Adipocyte (in vitro differentiated cells): Measurements from ENCODE around the gene STARD3.
"Not testable (repeated sequence)": the region's sequence is repeated elsewhere in the genome, so short reads cannot be mapped to it uniquely, and the experiment has no call there.

Source experiments
- DNase-seq: peaks from one replicate; pipeline ENCODE4 v3.0.0-alpha.2; 2015; ENCODE audit warnings: low read depth
- H3K27me3 ChIP-seq: replicated peaks from 2 replicates; pipeline ENCODE4 v1.7.0; 2013; ENCODE audit warnings: mild to moderate bottlenecking, low read length, moderate library complexity; ENCODE audit not compliant: control insufficient read depth, insufficient read depth
- H3K36me3 ChIP-seq: 2 replicates; pipeline ENCODE4 v1.7.0; 2013; ENCODE audit warnings: low read length, mild to moderate bottlenecking, moderate library complexity; ENCODE audit not compliant: control insufficient read depth, insufficient read depth, severe bottlenecking
- H3K4me1 ChIP-seq: 2 replicates; pipeline ENCODE4 v1.7.0; 2013; ENCODE audit warnings: mild to moderate bottlenecking, low read length, moderate library complexity; ENCODE audit not compliant: control insufficient read depth, insufficient read depth
- H3K4me3 ChIP-seq: 2 replicates; pipeline ENCODE4 v1.7.0; 2013; ENCODE audit warnings: mild to moderate bottlenecking, low read length, moderate library complexity
- H3K9ac ChIP-seq: 2 replicates; pipeline ENCODE4 v1.7.0; 2013; ENCODE audit warnings: mild to moderate bottlenecking, low read length, moderate library complexity
- H3K9me3 ChIP-seq: 2 replicates; pipeline ENCODE4 v1.7.0; 2013; ENCODE audit warnings: mild to moderate bottlenecking, low read length, moderate library complexity; ENCODE audit not compliant: control insufficient read depth

The STARD3 gene

GRCh38 chr17:39636927-39637736 is at the start of gene STARD3:
Gene STARD3, plus strand, starts transcription at chr17:39637144. Its CDS starts 16,388 bp downstream, at chr17:39653532.
- Histone ChIP-seq H3K4me3 (peak within 1 kb of the TSS; percentile 97), H3K9me3 (no peaks in the 10 kb centered on the region), H3K36me3 (no peaks in the 10 kb centered on the region), H3K27me3 (no peaks in the 10 kb centered on the region), H3K4me1 (peaks cover 49% of the 10 kb centered on the region), H3K9ac (peak within 1 kb of the TSS; percentile 96)
- DNase-seq, result peak; percentile 96

DNA sequence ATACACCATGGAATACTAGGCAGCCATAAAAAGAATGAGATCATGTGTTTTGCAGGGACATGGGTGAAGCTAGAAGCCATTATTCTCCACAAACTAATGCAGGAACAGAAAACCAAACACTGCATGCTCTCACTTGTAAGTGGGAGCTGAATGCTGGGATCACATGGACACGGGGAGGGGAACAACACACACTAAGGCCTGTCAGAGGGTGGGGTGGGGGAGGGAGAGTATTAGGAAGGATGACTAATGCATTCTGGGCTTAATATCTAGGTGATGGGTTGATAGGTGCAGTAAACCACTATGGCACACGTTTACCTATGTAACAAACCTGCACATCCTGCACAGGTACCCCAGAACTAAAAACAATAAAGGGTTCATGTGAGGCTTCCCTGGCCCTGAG is 46.8 kb upstream of the STARD3 start:
- H3K9me3 ChIP-seq, H3K36me3 ChIP-seq, H3K9ac ChIP-seq, H3K4me1 ChIP-seq, DNase-seq, H3K4me3 ChIP-seq: not testable (repeated sequence)
- peaks cover 52% of the 10 kb centered on the region for H3K27me3 ChIP-seq

DNA sequence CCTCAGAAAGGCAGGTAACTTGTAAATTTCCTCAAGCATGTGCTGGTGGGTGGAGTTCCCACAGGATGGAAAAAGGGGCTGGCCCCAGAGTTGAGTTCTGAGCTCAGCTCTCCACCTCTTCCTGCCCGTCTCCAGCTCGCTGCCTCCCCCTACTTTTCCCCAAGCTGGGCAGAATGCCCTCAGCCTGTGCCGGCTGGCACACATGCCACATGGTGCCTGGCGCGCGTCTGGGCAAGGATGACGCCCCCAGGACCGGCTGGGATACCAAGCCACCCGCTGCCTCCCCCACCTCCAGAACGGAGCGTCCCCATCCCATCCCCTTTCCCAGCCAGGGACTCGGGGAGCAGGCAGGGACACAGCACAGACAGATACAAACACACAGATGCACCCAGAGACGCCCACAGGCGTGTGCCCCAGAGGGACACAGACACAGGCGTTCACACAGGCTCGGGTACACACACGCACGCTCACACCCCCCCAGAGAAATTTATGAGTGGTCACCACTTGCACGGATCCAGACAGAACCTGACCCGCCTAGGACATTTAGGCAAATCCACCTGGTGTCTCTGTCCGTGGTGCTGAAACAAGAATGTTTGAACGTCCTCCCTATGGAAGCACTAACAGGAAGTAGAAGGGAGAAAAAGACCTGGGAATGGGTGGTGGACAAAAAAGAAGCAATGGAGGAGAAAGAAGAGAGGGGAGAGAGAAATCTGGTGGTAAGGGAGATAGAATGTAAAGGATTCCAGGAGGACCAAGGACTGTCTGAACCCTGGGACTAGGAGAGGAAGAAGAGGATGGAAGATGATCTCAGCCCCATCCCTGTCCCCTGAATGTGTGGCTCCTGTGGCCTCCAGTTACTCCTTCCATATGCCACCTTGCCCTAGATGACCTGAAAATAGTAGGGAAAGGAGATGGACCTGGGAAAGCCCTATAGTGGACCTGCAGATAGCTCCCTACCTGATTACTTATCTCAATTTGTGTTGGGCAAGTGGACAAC is 44.7 kb upstream of the STARD3 start:
- Histone ChIP-seq H3K27me3 (peaks cover 70% of the 10 kb centered on the region), H3K4me3 (no peak overlapping the region), H3K4me1 (no peaks in the 10 kb centered on the region), H3K36me3 (no peaks in the 10 kb centered on the region), H3K9me3 (no peaks in the 10 kb centered on the region), H3K9ac (no peak overlapping the region)
- DNase-seq, result peak; percentile 62

GRCh38 chr17:39593371-39593770 is 43.6 kb upstream of the STARD3 start:
- Histone ChIP-seq H3K9ac (no peak overlapping the region), H3K27me3 (peaks cover 72% of the 10 kb centered on the region), H3K4me3 (no peak overlapping the region), H3K9me3 (no peaks in the 10 kb centered on the region), H3K36me3 (no peaks in the 10 kb centered on the region), H3K4me1 (no peaks in the 10 kb centered on the region)
- DNase-seq, result no peak

- no peaks in the 10 kb centered on the region for H3K9me3 ChIP-seq
- no peak overlapping the region for H3K9ac ChIP-seq
- no peak for DNase-seq
- H3K4me1 ChIP-seq, result peaks cover 11% of the 10 kb centered on the region
- H3K27me3 ChIP-seq, result peaks cover 83% of the 10 kb centered on the region
- no peak overlapping the region for H3K4me3 ChIP-seq
- no peaks in the 10 kb centered on the region for H3K36me3 ChIP-seq
Measured at GRCh38 chr17:39595294-39595693, 41.6 kb upstream of the STARD3 start.

DNA sequence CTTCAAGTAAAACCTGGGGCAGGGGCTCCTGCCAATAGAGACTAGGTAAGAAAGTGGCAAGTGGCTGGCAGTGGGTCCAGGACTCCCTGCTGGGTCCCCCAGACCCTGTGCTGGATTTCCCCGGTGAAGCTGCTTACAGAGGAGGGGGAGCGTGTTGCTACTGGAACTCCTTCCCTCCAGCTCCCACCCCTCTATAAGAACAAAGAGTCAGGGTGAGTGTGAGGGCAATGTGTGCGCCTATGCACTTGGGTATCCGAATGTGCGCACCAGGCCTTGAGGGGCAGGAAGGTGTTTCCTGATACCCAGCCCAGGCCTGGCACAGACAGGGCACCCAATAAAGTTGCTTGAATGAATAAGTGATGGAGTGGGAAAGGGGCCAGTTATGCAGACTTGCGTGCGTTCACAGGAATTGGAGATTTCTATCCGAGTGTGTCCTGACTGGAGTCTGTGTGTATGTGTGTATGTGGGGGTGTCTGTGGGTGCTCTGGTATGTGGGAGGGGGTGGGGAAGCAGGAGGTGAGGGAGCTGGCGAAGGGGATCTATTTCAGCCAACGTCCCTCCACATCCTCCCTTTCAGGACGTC is 40.9 kb upstream of the STARD3 start:
- peaks cover 13% of the 10 kb centered on the region for H3K4me1 ChIP-seq
- H3K36me3 ChIP-seq, result no peaks in the 10 kb centered on the region
- H3K27me3 ChIP-seq, result peaks cover 91% of the 10 kb centered on the region
- no peak overlapping the region for H3K9ac ChIP-seq
- H3K4me3 ChIP-seq, result no peak overlapping the region
- no peak for DNase-seq
- no peaks in the 10 kb centered on the region for H3K9me3 ChIP-seq

DNA sequence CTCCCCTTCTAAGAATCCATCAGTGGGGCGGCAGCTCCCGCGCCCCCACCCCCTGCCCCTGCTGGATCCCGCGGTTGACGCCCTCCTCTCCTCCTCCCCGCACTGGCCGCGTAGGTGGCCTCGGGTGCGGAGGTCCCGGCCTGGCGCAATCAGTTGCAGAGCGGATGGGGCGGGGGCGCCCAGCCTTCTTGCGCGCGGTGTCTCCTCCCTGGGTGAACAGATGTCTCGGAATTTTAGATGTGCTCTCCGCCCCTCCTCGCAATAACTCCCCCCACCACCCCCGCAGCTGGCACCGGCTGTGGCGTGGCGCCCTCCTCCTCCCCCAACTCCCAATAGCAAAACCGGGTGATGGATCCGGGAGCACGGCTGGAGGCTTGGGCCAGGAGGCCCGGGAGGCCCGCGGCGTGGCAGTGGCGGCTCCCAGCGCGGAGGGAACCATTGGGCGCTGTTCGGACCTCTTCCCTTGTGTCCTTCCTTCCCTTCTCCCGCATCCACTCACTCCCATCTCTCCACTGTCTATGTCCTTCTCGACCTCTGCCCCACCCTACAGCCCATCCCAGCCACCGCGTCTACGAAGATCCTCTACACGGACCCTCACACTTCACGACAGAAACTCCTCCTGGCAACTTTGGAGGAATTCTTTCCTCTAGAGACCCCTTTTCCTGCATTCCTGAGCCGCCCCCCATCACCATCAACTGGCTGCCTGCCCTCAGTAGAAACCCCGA is 40.2 kb upstream of the STARD3 start:
- Histone ChIP-seq H3K4me1 (peaks cover 13% of the 10 kb centered on the region), H3K36me3 (no peaks in the 10 kb centered on the region), H3K9me3 (no peaks in the 10 kb centered on the region), H3K27me3 (peaks cover 91% of the 10 kb centered on the region), H3K4me3 (no peak overlapping the region), H3K9ac (no peak overlapping the region)
- no peak for DNase-seq

DNA sequence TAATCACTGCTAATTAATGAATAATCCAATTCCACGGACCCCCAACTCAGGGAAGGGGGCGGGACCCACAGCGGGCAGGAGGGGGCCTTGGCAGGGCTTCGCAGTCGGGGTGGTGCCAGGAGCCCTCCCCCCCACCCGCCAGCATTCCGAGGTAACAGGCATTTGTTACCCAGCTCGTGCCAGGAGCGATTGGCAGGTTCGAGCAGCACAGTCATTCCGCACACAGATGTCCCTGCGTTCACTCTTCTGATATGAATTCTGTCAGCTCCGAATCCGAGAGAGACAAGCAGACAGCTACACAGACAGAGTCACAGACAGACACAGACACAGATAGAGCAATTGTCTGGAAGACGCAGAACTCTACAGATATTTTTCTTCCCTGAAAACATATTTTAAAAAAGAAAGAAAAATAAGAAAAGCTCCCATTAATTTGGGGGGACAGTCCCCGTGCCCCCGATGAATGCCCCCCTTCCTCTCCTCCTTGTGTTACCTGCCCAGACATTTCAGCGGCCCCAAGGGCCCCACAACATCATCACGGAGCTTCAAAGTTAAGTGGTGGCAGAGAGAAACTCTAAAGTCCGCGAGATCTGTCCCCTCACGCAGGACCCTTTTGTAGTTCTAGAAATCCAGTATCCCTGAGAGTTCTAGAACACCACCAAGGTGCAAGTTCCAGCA is 39.4 kb upstream of the STARD3 start:
- Histone ChIP-seq H3K9ac (no peak overlapping the region), H3K4me1 (peaks cover 13% of the 10 kb centered on the region), H3K27me3 (peaks cover 94% of the 10 kb centered on the region), H3K4me3 (no peak overlapping the region), H3K36me3 (no peaks in the 10 kb centered on the region), H3K9me3 (no peaks in the 10 kb centered on the region)
- no peak for DNase-seq

GRCh38 chr17:39598047-39598481 is 38.9 kb upstream of the STARD3 start:
- Histone ChIP-seq H3K4me3 (no peak overlapping the region), H3K4me1 (peaks cover 13% of the 10 kb centered on the region), H3K36me3 (no peaks in the 10 kb centered on the region), H3K27me3 (peaks cover 94% of the 10 kb centered on the region), H3K9me3 (no peaks in the 10 kb centered on the region), H3K9ac (no peak overlapping the region)
- DNase-seq, result no peak

DNA sequence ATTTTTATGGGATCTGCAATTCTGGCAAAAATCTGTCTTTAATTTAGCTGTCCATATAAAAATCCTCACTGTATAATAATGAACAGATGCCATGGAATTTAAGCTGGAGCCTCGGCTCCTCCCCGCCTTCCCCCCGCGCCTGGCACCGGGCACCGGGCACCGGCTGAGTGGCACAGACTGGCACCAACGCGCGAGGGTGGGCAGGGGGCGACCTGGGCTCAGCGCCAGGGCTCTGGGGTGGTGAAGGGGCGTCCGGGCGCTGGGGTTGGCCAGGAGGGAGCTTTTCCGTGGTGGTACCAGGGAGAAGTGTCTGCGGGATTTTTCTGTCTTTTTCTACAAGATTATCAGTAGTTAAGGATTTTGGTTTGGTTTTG is 38.3 kb upstream of the STARD3 start:
- no peak overlapping the region for H3K4me3 ChIP-seq
- H3K4me1 ChIP-seq, result peaks cover 13% of the 10 kb centered on the region
- no peaks in the 10 kb centered on the region for H3K9me3 ChIP-seq
- H3K9ac ChIP-seq, result no peak overlapping the region
- peaks cover 94% of the 10 kb centered on the region for H3K27me3 ChIP-seq
- H3K36me3 ChIP-seq, result no peaks in the 10 kb centered on the region
- no peak for DNase-seq
